ENCODE measurements around the gene ASTN2. TPM values are rescaled to one million over a fixed set of nuclear protein-coding genes. Genes with fewer than 3 reads are reported as not detected.

ASTN2 gene
- total and polyA plus RNA-seq, 2 experiments from 2014 or later: 5.8 to 7.5 TPM

DNA sequence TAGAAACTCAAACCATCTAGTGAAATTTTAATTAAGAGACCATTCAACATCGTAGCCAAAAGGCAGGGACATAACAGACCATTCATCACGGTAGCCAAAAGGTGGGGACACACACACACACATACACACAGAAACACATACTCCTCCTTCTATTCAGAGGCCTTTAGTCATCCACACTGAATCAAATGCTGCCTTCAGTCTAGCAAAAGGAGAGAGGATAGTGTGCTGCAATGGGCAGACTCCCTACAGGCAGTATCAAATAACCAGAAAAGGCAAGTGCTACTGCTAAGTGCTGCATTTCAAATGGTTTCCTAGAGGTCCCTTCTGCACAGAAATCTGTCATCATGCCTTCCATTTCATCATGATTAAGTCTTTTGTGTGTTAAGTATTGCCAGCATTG is 423.8 kb downstream of the ASTN2 start:
- no peak for DNase-seq
- Histone ChIP-seq H3K79me2 (ENCODE audit: insufficient read depth) (no peaks in the 10 kb centered on the region), H3K27me3 (replicated peaks; ENCODE audit: insufficient read depth) (no peaks in the 10 kb centered on the region), H3K36me3 (ENCODE audit: low read depth) (no peaks in the 10 kb centered on the region), H3K9me2 (ENCODE audit: insufficient read depth) (no peaks in the 10 kb centered on the region), H3K9me3 (ENCODE audit: low read depth) (no peaks in the 10 kb centered on the region), H3K9ac (no peak overlapping the region), H3K27ac (no peak overlapping the region), H3F3A (ENCODE audit: insufficient read depth) (no peaks in the 10 kb centered on the region), H4K20me1 (ENCODE audit: insufficient read depth) (no peaks in the 10 kb centered on the region), H2AFZ (no peak overlapping the region), H3K4me3 (no peak overlapping the region), H3K4me1 (ENCODE audit: insufficient read depth) (no peaks in the 10 kb centered on the region), H3K4me2 (ENCODE audit: unreplicated experiment) (no peak overlapping the region)
- TF ChIP-seq EZH2 (IDR thresholded peaks at IDR 0.05; ENCODE audit: insufficient read depth, poor library complexity, severe bottlenecking) (no peak), EZH2phosphoT487 (IDR thresholded peaks at IDR 0.05; ENCODE audit: insufficient read depth, low read depth) (no peak)
- 40 to 57% methylated on average over 2 of the region's 2 CpGs for WGBS, 2 experiments (ENCODE audit: low coverage in 1 of 2, low lambda C conversion rate in 2 of 2, missing lambda C conversion rate in 2 of 2)
- in situ Hi-C loops (cut with MboI): no loop called here

DNA sequence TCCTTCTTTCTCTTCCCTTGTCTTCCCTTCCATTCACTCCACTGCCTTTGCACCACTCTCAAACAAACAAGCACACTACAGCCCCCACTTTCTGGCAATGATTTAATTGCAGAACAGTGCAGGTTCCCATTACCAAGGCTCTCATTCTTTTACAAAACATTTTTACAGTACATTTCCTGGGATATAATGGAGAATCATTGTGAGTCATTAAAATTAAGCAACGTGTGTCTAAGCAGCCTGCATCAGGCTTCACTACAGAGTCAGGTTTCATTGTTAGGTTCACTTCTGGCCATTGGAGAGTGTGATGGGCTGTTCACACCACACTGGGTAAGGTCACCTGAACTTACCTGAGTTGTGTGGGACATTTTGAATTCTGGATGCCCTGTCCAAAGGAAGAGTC is 424.3 kb downstream of the ASTN2 start:
- Histone ChIP-seq H3K4me3 (no peak overlapping the region), H3K79me2 (ENCODE audit: insufficient read depth) (no peaks in the 10 kb centered on the region), H3F3A (ENCODE audit: insufficient read depth) (no peaks in the 10 kb centered on the region), H2AFZ (no peak overlapping the region), H4K20me1 (ENCODE audit: insufficient read depth) (no peaks in the 10 kb centered on the region), H3K27ac (no peak overlapping the region), H3K36me3 (ENCODE audit: low read depth) (no peaks in the 10 kb centered on the region), H3K9ac (no peak overlapping the region), H3K9me3 (ENCODE audit: low read depth) (no peaks in the 10 kb centered on the region), H3K4me1 (ENCODE audit: insufficient read depth) (no peaks in the 10 kb centered on the region), H3K4me2 (ENCODE audit: unreplicated experiment) (no peak overlapping the region), H3K9me2 (ENCODE audit: insufficient read depth) (no peaks in the 10 kb centered on the region), H3K27me3 (replicated peaks; ENCODE audit: insufficient read depth) (no peaks in the 10 kb centered on the region)
- in situ Hi-C loops (cut with MboI): no loop called here
- DNase-seq: peak; percentile 2
- no peak for TF ChIP-seq EZH2phosphoT487 (IDR thresholded peaks at IDR 0.05; ENCODE audit: insufficient read depth, low read depth)
- no peak for TF ChIP-seq EZH2 (IDR thresholded peaks at IDR 0.05; ENCODE audit: insufficient read depth, poor library complexity, severe bottlenecking)
- whole genome bisulfite sequencing, 2 experiments (ENCODE audit: low coverage in 1 of 2, low lambda C conversion rate in 2 of 2, missing lambda C conversion rate in 2 of 2): 0% methylated on average over 1 of the region's 1 CpG

DNA sequence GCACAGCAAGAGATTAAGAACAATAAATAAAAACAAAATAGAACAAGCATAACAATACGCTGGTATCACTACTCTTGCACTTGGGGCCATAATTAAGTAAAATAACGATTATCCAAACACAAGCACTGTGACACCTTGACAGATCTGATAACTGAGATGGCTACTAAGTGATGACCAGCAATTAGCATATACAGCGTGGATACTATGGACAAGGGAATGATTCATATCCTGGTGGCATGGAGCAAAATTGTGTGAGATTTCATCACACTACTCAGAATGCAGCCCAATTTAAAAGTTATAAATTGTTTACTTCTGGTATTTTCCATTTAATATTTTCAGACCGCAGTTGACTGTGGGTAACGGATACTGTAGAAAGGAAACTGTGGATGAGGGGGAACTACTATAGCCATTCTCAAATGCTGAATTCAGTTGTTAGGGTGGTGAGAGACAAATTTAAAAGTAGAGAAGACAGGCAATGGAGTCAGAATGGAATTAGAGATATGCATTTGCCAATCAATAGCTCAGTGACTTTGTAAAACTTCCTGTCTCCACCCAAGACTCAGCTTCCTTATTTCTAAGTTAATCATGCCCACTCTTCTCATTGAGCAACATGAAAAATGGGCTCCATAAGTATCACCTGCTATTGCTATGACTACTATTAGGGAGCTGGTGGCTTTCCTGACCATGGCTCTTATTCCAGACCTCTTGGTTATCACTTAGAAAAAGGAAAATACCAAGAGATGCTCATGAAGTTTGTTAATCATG is 427.0 kb downstream of the ASTN2 start:
- in situ Hi-C loops (cut with MboI): no loop called here
- H4K20me1 ChIP-seq (ENCODE audit: insufficient read depth): no peaks in the 10 kb centered on the region
- H3K9ac ChIP-seq: no peak overlapping the region
- DNase-seq: no peak
- H3K4me1 ChIP-seq (ENCODE audit: insufficient read depth): no peaks in the 10 kb centered on the region
- WGBS, 2 experiments (ENCODE audit: low coverage in 1 of 2, low lambda C conversion rate in 2 of 2, missing lambda C conversion rate in 2 of 2): 54 to 55% methylated on average over 5 of the region's 5 CpGs
- TF ChIP-seq EZH2 (IDR thresholded peaks at IDR 0.05; ENCODE audit: insufficient read depth, poor library complexity, severe bottlenecking) (no peak), EZH2phosphoT487 (IDR thresholded peaks at IDR 0.05; ENCODE audit: insufficient read depth, low read depth) (no peak)
- H3K27ac ChIP-seq: no peak overlapping the region
- no peaks in the 10 kb centered on the region for H3K79me2 ChIP-seq (ENCODE audit: insufficient read depth)
- no peaks in the 10 kb centered on the region for H3K9me3 ChIP-seq (ENCODE audit: low read depth)
- no peak overlapping the region for H3K4me3 ChIP-seq
- H3K27me3 ChIP-seq (replicated peaks; ENCODE audit: insufficient read depth): no peaks in the 10 kb centered on the region
- H3F3A ChIP-seq (ENCODE audit: insufficient read depth): no peaks in the 10 kb centered on the region
- no peak overlapping the region for H2AFZ ChIP-seq
- H3K4me2 ChIP-seq (ENCODE audit: unreplicated experiment): no peak overlapping the region
- H3K9me2 ChIP-seq (ENCODE audit: insufficient read depth): no peaks in the 10 kb centered on the region
- H3K36me3 ChIP-seq (ENCODE audit: low read depth): no peaks in the 10 kb centered on the region

DNA sequence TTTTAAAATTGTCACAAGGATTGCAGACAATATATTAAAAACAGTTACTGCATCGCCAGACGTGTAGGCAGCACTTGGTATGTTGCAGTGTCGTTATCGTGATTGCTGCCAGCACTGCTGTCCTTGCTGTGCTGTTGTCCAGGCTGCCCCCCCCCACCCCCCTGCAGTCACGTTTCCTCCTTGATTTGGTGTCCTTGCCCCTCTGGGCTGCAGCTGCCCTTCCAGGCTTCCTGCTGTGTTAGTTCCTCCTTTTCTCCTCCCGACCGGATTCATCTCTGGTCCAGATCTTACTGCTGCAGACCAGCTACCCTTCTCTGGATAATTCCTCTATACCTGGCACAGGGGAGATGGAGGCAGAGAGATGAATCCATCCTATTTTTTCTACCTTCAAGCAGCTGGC is 428.8 kb downstream of the ASTN2 start:
- H3K4me3 ChIP-seq: no peak overlapping the region
- no peaks in the 10 kb centered on the region for H3F3A ChIP-seq (ENCODE audit: insufficient read depth)
- WGBS, 2 experiments (ENCODE audit: low coverage in 1 of 2, low lambda C conversion rate in 2 of 2, missing lambda C conversion rate in 2 of 2): 28 to 34% methylated on average over 6 to 7 of the region's 7 CpGs
- H4K20me1 ChIP-seq (ENCODE audit: insufficient read depth): no peaks in the 10 kb centered on the region
- in situ Hi-C loops (cut with MboI): no loop called here
- no peaks in the 10 kb centered on the region for H3K9me2 ChIP-seq (ENCODE audit: insufficient read depth)
- H2AFZ ChIP-seq: no peak overlapping the region
- H3K36me3 ChIP-seq (ENCODE audit: low read depth): no peaks in the 10 kb centered on the region
- H3K4me1 ChIP-seq (ENCODE audit: insufficient read depth): no peaks in the 10 kb centered on the region
- no peaks in the 10 kb centered on the region for H3K27me3 ChIP-seq (replicated peaks; ENCODE audit: insufficient read depth)
- H3K4me2 ChIP-seq (ENCODE audit: unreplicated experiment): no peak overlapping the region
- H3K9ac ChIP-seq: no peak overlapping the region
- no peaks in the 10 kb centered on the region for H3K9me3 ChIP-seq (ENCODE audit: low read depth)
- TF ChIP-seq EZH2phosphoT487 (IDR thresholded peaks at IDR 0.05; ENCODE audit: insufficient read depth, low read depth) (no peak), EZH2 (IDR thresholded peaks at IDR 0.05; ENCODE audit: insufficient read depth, poor library complexity, severe bottlenecking) (no peak)
- H3K27ac ChIP-seq: no peak overlapping the region
- DNase-seq: no peak
- H3K79me2 ChIP-seq (ENCODE audit: insufficient read depth): no peaks in the 10 kb centered on the region

Data from GM23248 (cell line).